Fibroblast of lung (primary cell): Measurements from ENCODE around the gene DDX20. TPM values are rescaled to one million over a fixed set of nuclear protein-coding genes. Genes with fewer than 3 reads are reported as not detected.

ENCODE experiments used
- DNase-seq, 2 donors: peaks; one replicate each; pipeline versions ENCODE4 v3.0.0 to v3.0.0-alpha.2; 2010; ENCODE audit warnings: low read depth in 2 of 2
- H2AFZ ChIP-seq: 2 replicates; pipeline ENCODE4 v1.5.1; 2012; ENCODE audit warnings: low read length, control low read depth, inconsistent platforms
- H3K27ac ChIP-seq: 2 replicates; pipeline ENCODE4 v1.5.1; 2011; ENCODE audit warnings: low read length, control low read depth; ENCODE audit not compliant: insufficient read depth
- H3K27me3 ChIP-seq: 2 replicates; pipeline ENCODE4 v1.5.1; 2011; ENCODE audit warnings: mild to moderate bottlenecking, low read length; ENCODE audit not compliant: control insufficient read depth, insufficient read depth
- H3K36me3 ChIP-seq: 2 replicates; pipeline ENCODE4 v1.5.1; 2011; ENCODE audit warnings: low read length; ENCODE audit not compliant: control insufficient read depth, insufficient read depth
- H3K4me1 ChIP-seq: 2 replicates; pipeline ENCODE4 v1.5.1; 2011; ENCODE audit warnings: low read length; ENCODE audit not compliant: control insufficient read depth, insufficient read depth; ENCODE audit errors: extremely low read depth
- H3K4me2 ChIP-seq: 2 replicates; pipeline ENCODE4 v1.5.1; 2011; ENCODE audit warnings: low read length, control low read depth; ENCODE audit not compliant: insufficient read depth; ENCODE audit errors: extremely low read depth
- H3K4me3 ChIP-seq, 4 experiments: fragments of 200-600 bp in 1 of 4; sonication (generic) in 1 of 4; replicated peaks in 1 of 4; 2 replicates each; pipeline ENCODE4 v1.5.1; 2011 to 2016; ENCODE audit warnings: low read length in 4 of 4, low read depth in 3 of 4, mild to moderate bottlenecking in 3 of 4, control low read depth in 2 of 4, inconsistent platforms in 1 of 4, mixed read lengths in 1 of 4; ENCODE audit not compliant: insufficient read depth in 1 of 4; ENCODE audit errors: control extremely low read depth in 1 of 4
- H3K79me2 ChIP-seq: 2 replicates; pipeline ENCODE4 v1.5.1; 2012; ENCODE audit warnings: mild to moderate bottlenecking, low read length, inconsistent platforms; ENCODE audit not compliant: control insufficient read depth, insufficient read depth
- H3K9ac ChIP-seq: 2 replicates; pipeline ENCODE4 v1.5.1; 2011; ENCODE audit warnings: mild to moderate bottlenecking, low read length, control low read depth; ENCODE audit not compliant: insufficient read depth
- H3K9me3 ChIP-seq: 2 replicates; pipeline ENCODE4 v1.5.1; 2012; ENCODE audit warnings: low read depth, low read length; ENCODE audit not compliant: control insufficient read depth, insufficient read depth
- H4K20me1 ChIP-seq: 2 replicates; pipeline ENCODE4 v1.5.1; 2011; ENCODE audit warnings: low read length; ENCODE audit not compliant: control insufficient read depth, insufficient read depth; ENCODE audit errors: extremely low read depth
- CTCF ChIP-seq, 2 donors: IDR thresholded peaks in 1 of 2; conservative IDR thresholded peaks in 1 of 2; 1 replicate in 1 of 2; 2 replicates in 1 of 2; pipeline ENCODE4 v1.5.1; 2011 to 2012; ENCODE audit warnings: low read length in 2 of 2, control low read depth in 1 of 2, inconsistent platforms in 1 of 2, low read depth in 1 of 2, mild to moderate bottlenecking in 1 of 2
- EZH2 ChIP-seq: IDR thresholded peaks from 2 replicates; pipeline ENCODE4 v1.5.1; 2012; ENCODE audit warnings: low read length, control low read depth, mild to moderate bottlenecking; ENCODE audit errors: missing control alignments
- polyA plus RNA-seq, 2 donors: library from polyadenylated mRNA; depleted of rRNA in 1 of 2; stranded (reverse) in 1 of 2; unstranded in 1 of 2; fragments of >200 nt; gene quantifications; 2 replicates each; pipeline ENCODE4 v1.2.1, GENCODE V29; 2011 to 2012; ENCODE audit warnings: missing spikeins in 1 of 2
- total RNA-seq: library from RNA; depleted of rRNA; stranded (reverse); fragments of >200 nt; gene quantifications from 2 replicates; pipeline ENCODE4 v1.2.1, GENCODE V29; 2014

The DDX20 gene
- total and polyA plus RNA-seq, 2 donors (not counting 1 experiment from before 2014, with no cell fraction given): 8.4 to 22.2 TPM

- Histone ChIP-seq H3K4me2 (no peak overlapping the region), H3K4me1 (peaks cover 10% of the 10 kb centered on the region), H3K27ac (no peak overlapping the region), H3K36me3 (no peaks in the 10 kb centered on the region), H3K79me2 (no peaks in the 10 kb centered on the region), H3K27me3 (no peaks in the 10 kb centered on the region), H3K4me3 (no peak overlapping the region), H4K20me1 (no peaks in the 10 kb centered on the region), H3K9me3 (no peaks in the 10 kb centered on the region), H2AFZ (no peak overlapping the region), H3K9ac (no peak overlapping the region)
- TF ChIP-seq EZH2 (no peak), CTCF (conservative IDR thresholded peaks at IDR 0.05 in 1 of 2, IDR thresholded peaks at IDR 0.05 in 1 of 2; ENCODE audit: low read depth in 1 of 2, low read length in 2 of 2) (no peak)
- no peak for DNase-seq
Observed at GRCh38 chr1:111717450-111717849, 38.3 kb upstream of the DDX20 start.

GRCh38 chr1:111719135-111719534 lies 36.6 kb upstream of the DDX20 start:
- no peak for DNase-seq
- Histone ChIP-seq H3K4me3 (no peak overlapping the region), H3K27me3 (no peaks in the 10 kb centered on the region), H2AFZ (no peak overlapping the region), H3K36me3 (no peaks in the 10 kb centered on the region), H3K27ac (no peak overlapping the region), H3K9me3 (no peaks in the 10 kb centered on the region), H3K79me2 (no peaks in the 10 kb centered on the region), H3K4me1 (peaks cover 16% of the 10 kb centered on the region), H3K9ac (no peak overlapping the region), H3K4me2 (no peak overlapping the region), H4K20me1 (no peaks in the 10 kb centered on the region)
- TF ChIP-seq EZH2: no peak
- TF ChIP-seq CTCF (conservative IDR thresholded peaks at IDR 0.05 in 1 of 2, IDR thresholded peaks at IDR 0.05 in 1 of 2; ENCODE audit: low read depth in 1 of 2, low read length in 2 of 2): no peak

GRCh38 chr1:111719674-111720132 lies 36.0 kb upstream of the DDX20 start:
- Histone ChIP-seq H3K79me2 (no peaks in the 10 kb centered on the region), H3K4me2 (no peak overlapping the region), H3K36me3 (no peaks in the 10 kb centered on the region), H3K4me1 (peaks cover 17% of the 10 kb centered on the region), H2AFZ (no peak overlapping the region), H3K27me3 (no peaks in the 10 kb centered on the region), H3K9ac (no peak overlapping the region), H3K4me3 (no peak overlapping the region), H3K9me3 (no peaks in the 10 kb centered on the region), H4K20me1 (no peaks in the 10 kb centered on the region), H3K27ac (no peak overlapping the region)
- TF ChIP-seq EZH2 (no peak), CTCF (conservative IDR thresholded peaks at IDR 0.05 in 1 of 2, IDR thresholded peaks at IDR 0.05 in 1 of 2; ENCODE audit: low read depth in 1 of 2, low read length in 2 of 2) (no peak)
- DNase-seq: no peak
